HCT116 (cell line): Measurements from ENCODE around the gene SLC35F1.

Source experiments
- CTCF ChIP-seq, 3 experiments: fragments of 200-600 bp in 1 of 3; sonication (generic) in 1 of 3; IDR thresholded peaks in 2 of 3; conservative IDR thresholded peaks in 1 of 3; 2 replicates each; pipeline ENCODE4 v1.5.1; 2012 to 2017; ENCODE audit warnings: low read depth in 2 of 3, low read length in 2 of 3, antibody characterized with exemption in 1 of 3, borderline replicate concordance in 1 of 3, control low read depth in 1 of 3, mild to moderate bottlenecking in 1 of 3, mixed read lengths in 1 of 3, mixed run types in 1 of 3, moderate library complexity in 1 of 3; ENCODE audit not compliant: insufficient read depth in 1 of 3
- EZH2 ChIP-seq: fragments of 200-600 bp; sonication (generic); IDR thresholded peaks from 2 replicates; pipeline ENCODE4 v1.6.1; 2017; ENCODE audit warnings: antibody characterized with exemption, mixed run types
- EZH2phosphoT487 ChIP-seq: fragments of 200-600 bp; IDR thresholded peaks from 2 replicates; pipeline ENCODE4 v1.6.1; 2018; ENCODE audit warnings: antibody characterized with exemption, borderline replicate concordance
- JUND ChIP-seq: IDR thresholded peaks from 2 replicates; pipeline ENCODE4 v1.6.1; 2012
- POLR2A ChIP-seq: IDR thresholded peaks from 2 replicates; pipeline ENCODE4 v1.7.0; 2011; ENCODE audit warnings: borderline replicate concordance; ENCODE audit not compliant: insufficient read depth, insufficient read length; ENCODE audit errors: extremely low read depth
- RAD21 ChIP-seq: IDR thresholded peaks from 2 replicates; pipeline ENCODE4 v1.6.1; 2012; ENCODE audit warnings: low read depth, mild to moderate bottlenecking
- REST ChIP-seq: IDR thresholded peaks from 2 replicates; pipeline ENCODE4 v1.6.1; 2012; ENCODE audit warnings: low read depth
- SIN3A ChIP-seq: IDR thresholded peaks from 2 replicates; pipeline ENCODE4 v1.6.1; 2012; ENCODE audit warnings: low read depth
- SP1 ChIP-seq: IDR thresholded peaks from 2 replicates; pipeline ENCODE4 v1.6.1; 2012; ENCODE audit warnings: low read depth
- SRF ChIP-seq: IDR thresholded peaks from 2 replicates; pipeline ENCODE4 v1.6.1; 2012; ENCODE audit warnings: low read depth
- YY1 ChIP-seq: IDR thresholded peaks from 2 replicates; pipeline ENCODE4 v1.6.1; 2011; ENCODE audit warnings: low read length, low read depth, moderate library complexity, mild to moderate bottlenecking; ENCODE audit not compliant: insufficient replicate concordance; ENCODE audit errors: extremely low read depth
- ZNF274 ChIP-seq: fragments of 200-500 bp; sonication (Bioruptor generic); IDR thresholded peaks from 2 replicates; pipeline ENCODE4 v1.6.1; 2014; ENCODE audit warnings: mild to moderate bottlenecking, low read depth, low read length, inconsistent platforms
- TF ChIP-seq, protein P1 (sequence below): IDR thresholded peaks from 2 replicates; pipeline ENCODE4 v1.6.1; 2011; ENCODE audit warnings: mild to moderate bottlenecking, low read length, moderate library complexity; ENCODE audit not compliant: insufficient replicate concordance; ENCODE audit errors: extremely low read depth

- no peak for TF ChIP-seq EZH2
- TF ChIP-seq CTCF (IDR thresholded peaks at IDR 0.05 in 2 of 3, conservative IDR thresholded peaks at IDR 0.05 in 1 of 3; ENCODE audit: borderline replicate concordance in 1 of 3, insufficient read depth in 1 of 3, low read depth in 2 of 3, low read length in 2 of 3), result no peak
- TF ChIP-seq POLR2A, result no peak
- no peak for TF ChIP-seq REST
- no peak for TF ChIP-seq JUND
- TF ChIP-seq RAD21, result no peak
- TF ChIP-seq SRF, result no peak
- TF ChIP-seq, protein P1, sequence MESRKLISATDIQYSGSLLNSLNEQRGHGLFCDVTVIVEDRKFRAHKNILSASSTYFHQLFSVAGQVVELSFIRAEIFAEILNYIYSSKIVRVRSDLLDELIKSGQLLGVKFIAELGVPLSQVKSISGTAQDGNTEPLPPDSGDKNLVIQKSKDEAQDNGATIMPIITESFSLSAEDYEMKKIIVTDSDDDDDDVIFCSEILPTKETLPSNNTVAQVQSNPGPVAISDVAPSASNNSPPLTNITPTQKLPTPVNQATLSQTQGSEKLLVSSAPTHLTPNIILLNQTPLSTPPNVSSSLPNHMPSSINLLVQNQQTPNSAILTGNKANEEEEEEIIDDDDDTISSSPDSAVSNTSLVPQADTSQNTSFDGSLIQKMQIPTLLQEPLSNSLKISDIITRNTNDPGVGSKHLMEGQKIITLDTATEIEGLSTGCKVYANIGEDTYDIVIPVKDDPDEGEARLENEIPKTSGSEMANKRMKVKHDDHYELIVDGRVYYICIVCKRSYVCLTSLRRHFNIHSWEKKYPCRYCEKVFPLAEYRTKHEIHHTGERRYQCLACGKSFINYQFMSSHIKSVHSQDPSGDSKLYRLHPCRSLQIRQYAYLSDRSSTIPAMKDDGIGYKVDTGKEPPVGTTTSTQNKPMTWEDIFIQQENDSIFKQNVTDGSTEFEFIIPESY, result no peak
- no peak for TF ChIP-seq EZH2phosphoT487
- TF ChIP-seq SIN3A, result no peak
- TF ChIP-seq ZNF274, result no peak
- TF ChIP-seq YY1, result no peak
- TF ChIP-seq SP1, result no peak
Measured at GRCh38 chr6:118101831-118102345, 194.8 kb downstream of the SLC35F1 start.
